CD4-positive, alpha-beta T cell (primary cell): ENCODE measurements around the gene ADTRP. TPM values are rescaled to one million over a fixed set of nuclear protein-coding genes. Genes with fewer than 3 reads are reported as not detected.

Experiments
- ATAC-seq: fragments of 200-7000 bp; cut with Tn5 transposase; one replicate; pipeline ENCODE4 v1.10.0; 2022; ENCODE audit warnings: mild to moderate bottlenecking; ENCODE audit not compliant: poor library complexity
- CTCF ChIA-PET: fragments of 350-600 bp; sonication (Branson Sonifier 250); formaldehyde crosslinking; loops from one replicate; lab custom pipeline; 2021; ENCODE audit warnings: antibody characterized with exemption, inconsistent platforms; lab: Charles Lee
- POLR2A ChIA-PET: fragments of 350-600 bp; sonication (Branson Sonifier 250); formaldehyde crosslinking; loops from one replicate; lab custom pipeline; 2021; ENCODE audit warnings: antibody characterized with exemption, inconsistent platforms; lab: Charles Lee
- DNase-seq, 14 experiments: peaks; one replicate each; pipeline ENCODE4 v3.0.0-alpha.2; 2013 to 2020; ENCODE audit warnings: mixed read lengths in 2 of 14
- H3K27ac ChIP-seq, 2 donors: one replicate each; pipeline versions ENCODE4 v1.5.1 to v1.7.0; 2013; ENCODE audit warnings: low read length in 2 of 2, low read depth in 1 of 2, mild to moderate bottlenecking in 1 of 2
- H3K27me3 ChIP-seq, 2 experiments: 1 replicate in 1 of 2; 2 replicates in 1 of 2; pipeline versions ENCODE4 v1.6.1 to v1.7.0; 2013; ENCODE audit warnings: low read length in 2 of 2, control low read depth in 1 of 2, mild to moderate bottlenecking in 1 of 2, moderate library complexity in 1 of 2; ENCODE audit not compliant: insufficient read depth in 2 of 2, control insufficient read depth in 1 of 2
- H3K36me3 ChIP-seq: one replicate; pipeline ENCODE4 v1.6.1; 2013; ENCODE audit warnings: low read length, control low read depth; ENCODE audit not compliant: insufficient read depth
- H3K4me1 ChIP-seq: one replicate; pipeline ENCODE4 v1.6.1; 2013; ENCODE audit warnings: low read length, control low read depth; ENCODE audit not compliant: insufficient read depth
- H3K4me3 ChIP-seq: one replicate; pipeline ENCODE4 v1.5.1; 2013; ENCODE audit warnings: mild to moderate bottlenecking, low read length, moderate library complexity
- H3K9me3 ChIP-seq, 2 experiments: 1 replicate in 1 of 2; 2 replicates in 1 of 2; pipeline versions ENCODE4 v1.6.1 to v1.7.0; 2013; ENCODE audit warnings: low read length in 2 of 2, mild to moderate bottlenecking in 2 of 2, control low read depth in 1 of 2, moderate library complexity in 1 of 2; ENCODE audit not compliant: control insufficient read depth in 1 of 2, insufficient read depth in 1 of 2
- H3K27ac Mint-ChIP-seq: one replicate; pipeline ENCODE4 v1.8.0; 2020; ENCODE audit warnings: mixed read lengths
- H3K27me3 Mint-ChIP-seq: one replicate; pipeline ENCODE4 v1.8.0; 2021; ENCODE audit warnings: mixed read lengths
- H3K36me3 Mint-ChIP-seq: one replicate; pipeline ENCODE4 v1.8.0; 2021; ENCODE audit warnings: low read depth, mixed read lengths
- H3K4me1 Mint-ChIP-seq: one replicate; pipeline ENCODE4 v1.8.0; 2021; ENCODE audit warnings: low read depth, mixed read lengths
- H3K4me3 Mint-ChIP-seq: one replicate; pipeline ENCODE4 v1.8.0; 2020; ENCODE audit warnings: mild to moderate bottlenecking, mixed read lengths
- H3K9me3 Mint-ChIP-seq: one replicate; pipeline ENCODE4 v1.8.0; 2020; ENCODE audit warnings: mixed read lengths
- CTCF ChIP-seq: fragments of 200-600 bp; IDR thresholded peaks from one replicate; pipeline ENCODE4 v1.8.0; 2022; ENCODE audit warnings: antibody characterized with exemption, mild to moderate bottlenecking
- intact Hi-C, 2 experiments: fragments of 100-400 bp; cut with DNase I in 1 of 2; cut with micrococcal nuclease in 1 of 2; formaldehyde crosslinking; loops; one replicate each; pipeline versions ENCODE4 v1.15.1 to v1.9.0; 2023 to 2025; cut with DNase I, micrococcal nuclease
- total RNA-seq, 174 experiments: library from RNA in 2 of 174; stranded (reverse) in 2 of 174; gene quantifications; one replicate each; pipeline ENCODE4 v1.2.3 and lab custom pipeline; 2021 to 2026

ADTRP gene
- total RNA-seq, 2 experiments from 2014 or later: 14.3 to 15.2 TPM

GRCh38 chr6:11793277-11793676 is 14.7 kb upstream of the ADTRP start:
- ATAC-seq (no peak), DNase-seq (no peak)
- H3K36me3 ChIP-seq: no peaks in the 10 kb centered on the region
- Mint-ChIP-seq H3K27me3 (no peaks in the 10 kb centered on the region), H3K4me1 (no peaks in the 10 kb centered on the region), H3K27ac (no peak overlapping the region), H3K9me3 (peaks cover 9% of the 10 kb centered on the region), H3K4me3 (no peak overlapping the region), H3K36me3 (no peaks in the 10 kb centered on the region)
- ChIA-PET POLR2A (no interaction called here), CTCF (no interaction called here)
- no peaks in the 10 kb centered on the region for H3K4me1 ChIP-seq
- H3K27me3 ChIP-seq: no peaks in the 10 kb centered on the region
- H3K4me3 ChIP-seq: no peak overlapping the region
- no peak for TF ChIP-seq CTCF
- peaks cover 4 to 5% of the 10 kb centered on the region in 2 experiments for H3K9me3 ChIP-seq
- intact Hi-C loops: no loop called here
- no peak overlapping the region for H3K27ac ChIP-seq

- intact Hi-C loops: no loop called here
- Histone ChIP-seq H3K4me1 (peaks cover 1% of the 10 kb centered on the region), H3K27ac (no peak overlapping the region), H3K36me3 (no peaks in the 10 kb centered on the region), H3K27me3 (no peaks in the 10 kb centered on the region), H3K9me3 (peaks cover 4 to 5% of the 10 kb centered on the region in 2 experiments), H3K4me3 (no peak overlapping the region)
- DNase-seq (no peak), ATAC-seq (peak; percentile 60)
- no peaks in the 10 kb centered on the region for H3K4me1 Mint-ChIP-seq
- no peak for TF ChIP-seq CTCF
- H3K36me3 Mint-ChIP-seq: no peaks in the 10 kb centered on the region
- ChIA-PET CTCF (no interaction called here), POLR2A (no interaction called here)
- no peak overlapping the region for H3K27ac Mint-ChIP-seq
- no peak overlapping the region for H3K4me3 Mint-ChIP-seq
- peaks cover 9% of the 10 kb centered on the region for H3K9me3 Mint-ChIP-seq
- no peaks in the 10 kb centered on the region for H3K27me3 Mint-ChIP-seq
These were observed 12.9 kb upstream of the ADTRP start for GRCh38 chr6:11791354-11792107.

DNA sequence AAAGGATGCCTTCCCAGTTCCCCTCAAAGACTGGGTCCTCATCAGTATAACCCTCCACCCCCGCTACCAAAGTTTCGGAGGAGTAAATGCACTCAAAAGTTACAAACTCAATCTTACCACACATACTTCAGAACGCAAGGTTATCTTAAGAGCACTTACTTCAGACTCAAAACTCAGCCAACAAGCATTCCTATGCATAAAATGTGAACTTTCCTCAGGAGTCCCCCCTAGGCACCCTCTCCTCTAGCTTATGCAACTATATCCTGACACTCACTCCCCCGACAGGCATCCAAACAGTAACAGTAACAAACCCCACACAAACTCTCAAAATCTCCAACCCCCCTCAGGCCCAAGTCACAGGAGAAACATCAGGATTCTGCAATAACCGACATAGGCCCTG is 11.1 kb upstream of the ADTRP start:
- Histone ChIP-seq H3K4me1 (peaks cover 13% of the 10 kb centered on the region), H3K9me3 (peaks cover 4 to 5% of the 10 kb centered on the region in 2 experiments), H3K27me3 (no peaks in the 10 kb centered on the region), H3K36me3 (no peaks in the 10 kb centered on the region), H3K4me3 (no peak overlapping the region), H3K27ac (no peak overlapping the region)
- Mint-ChIP-seq H3K4me1 (peaks cover 9% of the 10 kb centered on the region), H3K4me3 (no peak overlapping the region), H3K27ac (no peak overlapping the region), H3K9me3 (peaks cover 9% of the 10 kb centered on the region), H3K36me3 (no peaks in the 10 kb centered on the region), H3K27me3 (no peaks in the 10 kb centered on the region)
- ChIA-PET POLR2A (no interaction called here), CTCF (no interaction called here)
- DNase-seq: no peak
- no peak for TF ChIP-seq CTCF
- intact Hi-C loops: loop anchor here in 1 of 2 experiments (5.0 kb wide), 1 partner anchor 87 kb away; no protein-coding TSS in a partner anchor
- no peak for ATAC-seq
